Gastroesophageal sphincter (tissue), 4 donors: ENCODE measurements around the gene TSPEAR. TPM values are rescaled to one million over a fixed set of nuclear protein-coding genes. Genes with fewer than 3 reads are reported as not detected.
"Not testable (repeated sequence)": the region's sequence is repeated elsewhere in the genome, so short reads cannot be mapped to it uniquely, and the experiment has no call there.

ENCODE experiments used
- ATAC-seq: fragments of 150-250 bp; one replicate; pipeline ENCODE4 v1.9.1; 2016; ENCODE audit warnings: mild to moderate bottlenecking, moderate library complexity
- H3K27ac ChIP-seq, 4 donors: fragments of 200-600 bp; sonication (generic) in 3 of 4; 1 replicate in 3 of 4; 2 replicates in 1 of 4; pipeline ENCODE4 v1.5.1; 2016 to 2019
- H3K27me3 ChIP-seq: fragments of 200-600 bp; sonication (generic); one replicate; pipeline ENCODE4 v1.5.1; 2019
- H3K36me3 ChIP-seq, 2 donors: fragments of 200-600 bp; sonication (generic); one replicate each; pipeline ENCODE4 v1.5.1; 2019; ENCODE audit warnings: control low read depth in 1 of 2
- H3K4me1 ChIP-seq, 3 donors: fragments of 200-600 bp; sonication (generic); 1 replicate in 2 of 3; 2 replicates in 1 of 3; pipeline ENCODE4 v1.5.1; 2016 to 2019; ENCODE audit warnings: control low read depth in 2 of 3
- H3K4me3 ChIP-seq, 2 donors: fragments of 200-600 bp; sonication (generic); one replicate each; pipeline ENCODE4 v1.5.1; 2019; ENCODE audit warnings: mild to moderate bottlenecking in 1 of 2, moderate library complexity in 1 of 2
- H3K9me3 ChIP-seq, 3 donors: fragments of 200-600 bp; sonication (generic); one replicate each; pipeline ENCODE4 v1.5.1; 2017 to 2019; ENCODE audit warnings: control low read depth in 2 of 3
- CTCF ChIP-seq, 4 experiments: fragments of 200-600 bp in 2 of 4; fragments of 450-650 bp in 2 of 4; sonication (generic) in 1 of 4; IDR thresholded peaks; one replicate each; pipeline ENCODE4 v1.5.1; 2017 to 2019; ENCODE audit warnings: antibody characterized with exemption in 4 of 4, mild to moderate bottlenecking in 2 of 4, moderate library complexity in 2 of 4
- EP300 ChIP-seq: sonication (generic); formaldehyde crosslinking; IDR thresholded peaks from one replicate; pipeline ENCODE4 v1.6.1; 2017; ENCODE audit warnings: antibody characterized with exemption, mild to moderate bottlenecking
- POLR2A ChIP-seq, 2 donors: fragments of 450-650 bp; IDR thresholded peaks; one replicate each; pipeline ENCODE4 v1.6.1; 2017; ENCODE audit warnings: antibody characterized with exemption in 2 of 2, mild to moderate bottlenecking in 2 of 2, moderate library complexity in 1 of 2
- POLR2AphosphoS5 ChIP-seq: sonication (generic); formaldehyde crosslinking; IDR thresholded peaks from one replicate; pipeline ENCODE4 v1.6.1; 2017; ENCODE audit warnings: antibody characterized with exemption
- WGBS, 2 donors: methylation state at CpG; one replicate each; pipeline ENCODE4 v1.1.5; 2018; ENCODE audit warnings: low coverage in 1 of 2; 5-methylcytosine and 5-hydroxymethylcytosine counted together
- total RNA-seq, 4 donors: library from RNA; depleted of rRNA; stranded (reverse); fragments of >200 nt; gene quantifications; one replicate each; pipeline ENCODE4 v1.1.0, GENCODE V29; 2016

TSPEAR gene
- total RNA-seq, 4 donors from 2014 or later, result not detected

- no peaks in the 10 kb centered on the region for H3K36me3 ChIP-seq
- no peaks in the 10 kb centered on the region for H3K4me1 ChIP-seq
- no peak for TF ChIP-seq CTCF (IDR thresholded peaks at IDR 0.05)
- no peak for TF ChIP-seq EP300
- no peak for TF ChIP-seq POLR2A (IDR thresholded peaks at IDR 0.05)
- H3K27me3 ChIP-seq, result peaks cover 32% of the 10 kb centered on the region
- H3K4me3 ChIP-seq, result no peak within 1 kb of the TSS
- peaks cover 0 to 23% (median 0%) of the 10 kb centered on the region in 3 donors for H3K9me3 ChIP-seq
- 55 to 57% methylated on average over 4 of the region's 19 CpGs for WGBS, 2 donors
- no peak for ATAC-seq
- no peak within 1 kb of the TSS for H3K27ac ChIP-seq
Measured at GRCh38 chr21:44666401-44667320, 44.7 kb downstream of the TSPEAR start, which contains the start of gene KRTAP12-2. KRTAP12-2 (minus strand) TSS chr21:44666927; CDS start chr21:44666886, 41 bp downstream.

GRCh38 chr21:44664691-44665090 lies 46.7 kb downstream of the TSPEAR start:
- peaks cover 0 to 8% (median 0%) of the 10 kb centered on the region in 3 donors for H3K9me3 ChIP-seq
- TF ChIP-seq POLR2AphosphoS5 (no peak), EP300 (no peak), POLR2A (IDR thresholded peaks at IDR 0.05) (no peak), CTCF (IDR thresholded peaks at IDR 0.05) (no peak)
- no peaks in the 10 kb centered on the region for H3K36me3 ChIP-seq
- H3K27me3 ChIP-seq, result peaks cover 26% of the 10 kb centered on the region
- H3K4me3 ChIP-seq, result no peak overlapping the region
- 79 to 100% methylated on average over 3 of the region's 5 CpGs for WGBS, 2 donors
- no peak overlapping the region for H3K27ac ChIP-seq
- ATAC-seq, result no peak
- H3K4me1 ChIP-seq, result no peaks in the 10 kb centered on the region

DNA sequence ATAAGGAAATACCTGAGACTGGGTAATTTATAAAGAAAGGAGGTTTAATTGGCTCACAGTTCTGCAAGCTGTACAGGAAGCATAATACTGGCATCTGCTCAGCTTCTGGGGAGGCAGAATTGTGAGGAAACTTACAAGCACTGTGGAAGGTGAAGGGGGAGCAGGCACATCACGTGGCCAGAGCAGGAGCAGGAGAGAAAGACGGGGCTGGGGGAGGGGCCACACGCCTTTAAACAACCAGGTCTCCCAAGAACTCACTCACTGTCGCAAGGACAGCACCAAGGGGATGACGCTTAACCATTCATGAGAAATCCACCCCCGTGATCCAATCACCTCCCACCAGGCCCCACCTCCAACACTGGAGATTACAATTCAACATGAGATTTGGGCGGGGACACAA lies 49.8 kb downstream of the TSPEAR start:
- Histone ChIP-seq H3K9me3 (peaks cover 0 to 12% (median 0%) of the 10 kb centered on the region in 3 donors), H3K27me3 (peaks cover 45% of the 10 kb centered on the region)
- not testable (repeated sequence) for H3K27ac ChIP-seq, ATAC-seq, H3K36me3 ChIP-seq, H3K4me3 ChIP-seq, H3K4me1 ChIP-seq
- WGBS, 2 donors, result 37 to 62% methylated on average over 6 to 7 of the region's 7 CpGs

DNA sequence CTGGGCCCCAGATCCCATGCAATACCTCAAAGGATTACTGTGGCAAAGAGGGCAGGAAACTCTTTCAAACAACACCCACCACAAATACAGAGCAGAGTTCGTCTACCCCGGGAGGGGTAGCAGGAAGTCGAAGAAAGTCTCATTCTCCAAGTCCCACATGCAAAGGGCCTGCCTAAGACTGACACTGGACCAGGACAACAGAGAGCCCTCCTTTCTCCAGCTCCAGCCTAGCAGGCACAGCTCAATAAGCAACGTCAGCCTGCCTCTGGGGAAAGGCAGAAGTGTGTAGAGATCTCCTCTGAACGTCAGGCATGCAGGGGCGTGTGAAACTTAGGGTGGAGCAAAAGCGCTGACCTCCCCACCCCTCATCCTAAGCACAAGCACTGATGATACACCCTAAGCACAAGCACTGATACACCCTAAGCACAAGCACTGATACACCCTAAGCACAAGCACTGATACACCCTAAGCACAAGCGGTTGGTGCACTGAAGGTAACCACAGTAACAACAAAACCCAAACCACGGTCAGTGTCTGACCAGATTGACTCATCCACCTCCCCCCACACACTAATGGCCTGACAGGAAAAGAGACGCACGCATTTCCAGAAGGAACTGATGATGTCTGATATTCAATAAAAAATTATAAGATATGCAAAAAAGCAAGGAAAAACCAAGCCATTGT lies 52.3 kb downstream of the TSPEAR start:
- no peak for ATAC-seq
- H3K4me1 ChIP-seq, result no peaks in the 10 kb centered on the region
- no peak overlapping the region for H3K27ac ChIP-seq
- 43 to 66% methylated on average over 6 to 8 of the region's 11 CpGs for WGBS, 2 donors
- no peak for TF ChIP-seq POLR2A (IDR thresholded peaks at IDR 0.05)
- TF ChIP-seq EP300, result no peak
- TF ChIP-seq CTCF (IDR thresholded peaks at IDR 0.05), result no peak
- no peak for TF ChIP-seq POLR2AphosphoS5
- no peak overlapping the region for H3K4me3 ChIP-seq
- H3K9me3 ChIP-seq, result peaks cover 0 to 13% (median 0%) of the 10 kb centered on the region in 3 donors
- H3K36me3 ChIP-seq, result no peaks in the 10 kb centered on the region
- H3K27me3 ChIP-seq, result peaks cover 41% of the 10 kb centered on the region

DNA sequence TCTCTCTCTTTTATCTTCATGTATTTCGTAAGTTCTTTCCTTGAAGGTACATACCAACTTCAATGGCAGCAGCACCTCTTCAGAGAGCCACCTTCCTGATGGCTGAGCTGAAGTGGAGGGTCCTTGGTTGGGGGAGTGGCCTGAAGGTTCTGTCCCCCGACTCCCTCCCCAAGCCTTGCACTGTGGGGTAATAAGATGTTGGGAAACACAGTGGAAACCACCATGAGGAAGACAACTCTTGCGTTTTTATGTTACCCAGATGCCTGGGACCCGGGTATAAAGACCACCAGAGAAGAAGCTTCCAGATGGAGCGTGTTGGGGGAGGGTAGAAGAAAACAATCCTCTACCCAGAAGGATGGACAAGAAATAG lies 52.8 kb downstream of the TSPEAR start:
- Histone ChIP-seq H3K27ac (no peak overlapping the region), H3K9me3 (peaks cover 0 to 13% (median 0%) of the 10 kb centered on the region in 3 donors), H3K36me3 (no peaks in the 10 kb centered on the region), H3K27me3 (peaks cover 42% of the 10 kb centered on the region), H3K4me3 (no peak overlapping the region), H3K4me1 (no peaks in the 10 kb centered on the region)
- no peak for TF ChIP-seq POLR2AphosphoS5
- TF ChIP-seq POLR2A (IDR thresholded peaks at IDR 0.05), result no peak
- TF ChIP-seq EP300, result no peak
- no peak for TF ChIP-seq CTCF (IDR thresholded peaks at IDR 0.05)
- 66% methylated on average over 5 of the region's 5 CpGs; no CpG with 5 or more reads in 1 of the 2 donors for WGBS, 2 donors
- no peak for ATAC-seq
